HG02870 (cell line): Measurements from ENCODE around the gene SKIDA1.
A peak's percentile ranks its signal among the peaks of the same experiment; 100 is the strongest.
"Not testable (repeated sequence)": the region's sequence is repeated elsewhere in the genome, so short reads cannot be mapped to it uniquely, and the experiment has no call there.

Experiments used
- ATAC-seq: cut with Tn5 transposase; IDR thresholded peaks from one replicate; pipeline ENCODE4 v1.9.1; 2021; ENCODE audit warnings: mild to moderate bottlenecking, moderate library complexity; ENCODE audit not compliant: unreplicated experiment

The SKIDA1 gene

GRCh38 chr10:21525367-21526187 lies at the start of gene SKIDA1:
TSS of gene SKIDA1 (minus strand) at chr10:21525682. CDS start at chr10:21517822, 7,860 bp downstream.
- ATAC-seq: peak; percentile 36

- ATAC-seq: not testable (repeated sequence)
Measured at GRCh38 chr10:21574514-21574913, 49.0 kb upstream of the SKIDA1 start.

- no peak for ATAC-seq
Measured at GRCh38 chr10:21572578-21572977, 47.1 kb upstream of the SKIDA1 start.

- no peak for ATAC-seq
Measured at GRCh38 chr10:21570761-21571521, 45.5 kb upstream of the SKIDA1 start.

GRCh38 chr10:21558984-21559383 lies 33.5 kb upstream of the SKIDA1 start:
- not testable (repeated sequence) for ATAC-seq

- ATAC-seq: no peak
Measured at GRCh38 chr10:21556527-21556926, 31.0 kb upstream of the SKIDA1 start.

GRCh38 chr10:21552638-21553037 lies 27.2 kb upstream of the SKIDA1 start:
- ATAC-seq: no peak

GRCh38 chr10:21547246-21547645 lies 21.8 kb upstream of the SKIDA1 start:
- ATAC-seq: no peak

- not testable (repeated sequence) for ATAC-seq
Measured at GRCh38 chr10:21540701-21541100, 15.2 kb upstream of the SKIDA1 start.

GRCh38 chr10:21536874-21537273 lies 11.4 kb upstream of the SKIDA1 start:
- ATAC-seq: no peak

- not testable (repeated sequence) for ATAC-seq
Measured at GRCh38 chr10:21535976-21536375, 10.5 kb upstream of the SKIDA1 start.

GRCh38 chr10:21535494-21535965 lies 10.0 kb upstream of the SKIDA1 start:
- ATAC-seq: no peak

- peak; percentile 24 for ATAC-seq
Measured at GRCh38 chr10:21534604-21535493, 9.4 kb upstream of the SKIDA1 start.

GRCh38 chr10:21534280-21534586 lies 8.8 kb upstream of the SKIDA1 start:
- no peak for ATAC-seq

- peak; percentile 78 for ATAC-seq
Measured at GRCh38 chr10:21533467-21534279, 8.2 kb upstream of the SKIDA1 start, which contains the start of gene MLLT10. TSS of gene MLLT10 (plus strand) at chr10:21534232. CDS start at chr10:21534645, 413 bp downstream.

- no peak for ATAC-seq
Measured at GRCh38 chr10:21532694-21533466, 7.4 kb upstream of the SKIDA1 start.

GRCh38 chr10:21531164-21531563 lies 5.7 kb upstream of the SKIDA1 start:
- ATAC-seq: no peak

- ATAC-seq: no peak
Measured at GRCh38 chr10:21530641-21531040, 5.2 kb upstream of the SKIDA1 start.

- no peak for ATAC-seq
Measured at GRCh38 chr10:21530168-21530567, 4.7 kb upstream of the SKIDA1 start.
